DND-41 (cell line): ENCODE measurements around the gene BIRC6.

Source experiments
- CTCF ChIP-seq: IDR thresholded peaks from 2 replicates; pipeline ENCODE4 v1.5.1; 2012; ENCODE audit warnings: borderline replicate concordance, low read length, moderate library complexity, mild to moderate bottlenecking; ENCODE audit not compliant: poor library complexity, severe bottlenecking; ENCODE audit errors: extremely low read depth
- EZH2 ChIP-seq: IDR thresholded peaks from 3 replicates; pipeline ENCODE4 v1.6.1; 2012; ENCODE audit warnings: borderline replicate concordance, low read depth, mild to moderate bottlenecking, moderate library complexity, low read length, inconsistent platforms; ENCODE audit not compliant: severe bottlenecking

GRCh38 chr2:32522770-32523169, 165.9 kb downstream of the BIRC6 start:
- TF ChIP-seq CTCF, result no peak
- TF ChIP-seq EZH2, result no peak
